DND-41 (cell line): Measurements from ENCODE around the gene FZD10.

ENCODE experiments used
- ATAC-seq: fragments of 200-7000 bp; cut with Tn5 transposase; 3 replicates; pipeline ENCODE4 v1.9.1; 2021; ENCODE audit warnings: low read depth; ENCODE audit not compliant: insufficient read depth
- DNase-seq: peaks from one replicate; pipeline ENCODE4 v3.0.0-alpha.2; 2020
- H2AFZ ChIP-seq: 2 replicates; pipeline ENCODE4 v1.6.0; 2012; ENCODE audit warnings: low read depth, low read length
- H3K27ac ChIP-seq: 2 replicates; pipeline ENCODE4 v1.5.1; 2012; ENCODE audit warnings: low read length, inconsistent platforms
- H3K27me3 ChIP-seq: fragments of 200-600 bp; sonication (generic); 2 replicates; pipeline ENCODE4 v1.6.0; 2012; ENCODE audit warnings: low read length, mild to moderate bottlenecking, inconsistent platforms; ENCODE audit not compliant: insufficient read depth, poor library complexity
- H3K36me3 ChIP-seq: 2 replicates; pipeline ENCODE4 v1.5.1; 2012; ENCODE audit warnings: low read length, inconsistent platforms; ENCODE audit not compliant: insufficient read depth
- H3K4me1 ChIP-seq: 2 replicates; pipeline ENCODE4 v1.5.1; 2012; ENCODE audit warnings: mild to moderate bottlenecking, low read length; ENCODE audit not compliant: insufficient read depth
- H3K4me2 ChIP-seq: 2 replicates; pipeline ENCODE4 v1.6.0; 2012; ENCODE audit warnings: mild to moderate bottlenecking, moderate library complexity, low read length, inconsistent platforms; ENCODE audit not compliant: insufficient read depth
- H3K4me3 ChIP-seq, 2 experiments: fragments of 200-600 bp in 1 of 2; shearing (Covaris generic) in 1 of 2; 2 replicates each; pipeline ENCODE4 v1.5.1; 2012 to 2016; ENCODE audit warnings: inconsistent platforms in 2 of 2, low read length in 2 of 2, mild to moderate bottlenecking in 2 of 2, low read depth in 1 of 2, moderate library complexity in 1 of 2
- H3K79me2 ChIP-seq: 2 replicates; pipeline ENCODE4 v1.6.0; 2012; ENCODE audit warnings: low read length, inconsistent platforms; ENCODE audit not compliant: insufficient read depth
- H3K9ac ChIP-seq: 2 replicates; pipeline ENCODE4 v1.6.0; 2012; ENCODE audit warnings: low read depth, mild to moderate bottlenecking, inconsistent platforms, low read length, moderate library complexity
- H3K9me3 ChIP-seq: 2 replicates; pipeline ENCODE4 v1.5.1; 2012; ENCODE audit warnings: low read length, moderate library complexity, mild to moderate bottlenecking, inconsistent platforms; ENCODE audit not compliant: insufficient read depth, severe bottlenecking
- H4K20me1 ChIP-seq: 2 replicates; pipeline ENCODE4 v1.6.0; 2012; ENCODE audit warnings: low read length; ENCODE audit not compliant: insufficient read depth
- EZH2 ChIP-seq: IDR thresholded peaks from 3 replicates; pipeline ENCODE4 v1.6.1; 2012; ENCODE audit warnings: borderline replicate concordance, low read depth, mild to moderate bottlenecking, moderate library complexity, low read length, inconsistent platforms; ENCODE audit not compliant: severe bottlenecking
- TF ChIP-seq, protein P1 (sequence below): IDR thresholded peaks from 2 replicates; pipeline ENCODE4 v1.5.1; 2012; ENCODE audit warnings: borderline replicate concordance, low read length, moderate library complexity, mild to moderate bottlenecking; ENCODE audit not compliant: poor library complexity, severe bottlenecking; ENCODE audit errors: extremely low read depth

FZD10 gene

DNA sequence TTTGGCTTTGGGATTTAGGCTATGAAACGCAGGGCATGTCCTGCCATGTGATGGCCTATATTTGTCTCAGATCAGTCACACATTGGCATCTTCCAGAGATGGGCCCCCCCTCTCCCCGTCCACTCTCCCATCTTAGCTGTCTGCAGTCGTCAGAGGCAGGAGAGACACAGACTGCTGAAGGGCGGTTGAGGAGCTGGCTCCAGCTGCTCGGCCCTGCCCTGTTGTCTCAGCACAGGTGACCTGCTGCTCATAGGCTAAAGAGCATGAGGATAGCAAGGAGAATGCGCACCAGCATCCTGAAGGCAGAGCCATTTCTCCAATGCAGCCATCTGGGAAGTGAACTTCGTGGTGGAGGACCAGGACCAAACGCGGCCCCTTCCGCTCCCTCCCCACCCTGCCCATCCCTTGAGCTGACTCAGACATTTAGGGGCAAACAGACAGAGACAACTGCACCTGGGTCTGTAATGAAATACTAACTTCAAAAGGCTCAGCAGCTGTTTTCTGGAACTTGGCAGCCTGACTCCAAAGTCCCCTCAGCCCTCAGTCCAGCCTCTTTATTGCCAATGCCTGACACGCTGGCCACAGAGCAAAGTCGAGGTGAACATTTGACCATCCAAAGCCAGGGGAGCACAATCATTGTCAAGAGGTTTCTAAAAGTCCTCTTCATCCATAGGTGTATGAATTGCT is 22.3 kb downstream of the FZD10 start:
- H3K4me2 ChIP-seq: no peak overlapping the region
- H3K27ac ChIP-seq: no peak overlapping the region
- no peak for TF ChIP-seq EZH2
- TF ChIP-seq, protein P1, sequence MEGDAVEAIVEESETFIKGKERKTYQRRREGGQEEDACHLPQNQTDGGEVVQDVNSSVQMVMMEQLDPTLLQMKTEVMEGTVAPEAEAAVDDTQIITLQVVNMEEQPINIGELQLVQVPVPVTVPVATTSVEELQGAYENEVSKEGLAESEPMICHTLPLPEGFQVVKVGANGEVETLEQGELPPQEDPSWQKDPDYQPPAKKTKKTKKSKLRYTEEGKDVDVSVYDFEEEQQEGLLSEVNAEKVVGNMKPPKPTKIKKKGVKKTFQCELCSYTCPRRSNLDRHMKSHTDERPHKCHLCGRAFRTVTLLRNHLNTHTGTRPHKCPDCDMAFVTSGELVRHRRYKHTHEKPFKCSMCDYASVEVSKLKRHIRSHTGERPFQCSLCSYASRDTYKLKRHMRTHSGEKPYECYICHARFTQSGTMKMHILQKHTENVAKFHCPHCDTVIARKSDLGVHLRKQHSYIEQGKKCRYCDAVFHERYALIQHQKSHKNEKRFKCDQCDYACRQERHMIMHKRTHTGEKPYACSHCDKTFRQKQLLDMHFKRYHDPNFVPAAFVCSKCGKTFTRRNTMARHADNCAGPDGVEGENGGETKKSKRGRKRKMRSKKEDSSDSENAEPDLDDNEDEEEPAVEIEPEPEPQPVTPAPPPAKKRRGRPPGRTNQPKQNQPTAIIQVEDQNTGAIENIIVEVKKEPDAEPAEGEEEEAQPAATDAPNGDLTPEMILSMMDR: no peak
- H3K4me3 ChIP-seq: no peak overlapping the region
- H4K20me1 ChIP-seq: no peaks in the 10 kb centered on the region; the same call in 1 of the 2 replicates
- no peak for ATAC-seq
- H3K4me1 ChIP-seq: no peaks in the 10 kb centered on the region
- H3K27me3 ChIP-seq: peaks cover 7% of the 10 kb centered on the region
- H3K9me3 ChIP-seq: peaks cover 3% of the 10 kb centered on the region
- H3K79me2 ChIP-seq: no peaks in the 10 kb centered on the region
- no peaks in the 10 kb centered on the region for H3K36me3 ChIP-seq
- DNase-seq: no peak
- H3K9ac ChIP-seq: no peak overlapping the region
- H2AFZ ChIP-seq: no peak overlapping the region

DNA sequence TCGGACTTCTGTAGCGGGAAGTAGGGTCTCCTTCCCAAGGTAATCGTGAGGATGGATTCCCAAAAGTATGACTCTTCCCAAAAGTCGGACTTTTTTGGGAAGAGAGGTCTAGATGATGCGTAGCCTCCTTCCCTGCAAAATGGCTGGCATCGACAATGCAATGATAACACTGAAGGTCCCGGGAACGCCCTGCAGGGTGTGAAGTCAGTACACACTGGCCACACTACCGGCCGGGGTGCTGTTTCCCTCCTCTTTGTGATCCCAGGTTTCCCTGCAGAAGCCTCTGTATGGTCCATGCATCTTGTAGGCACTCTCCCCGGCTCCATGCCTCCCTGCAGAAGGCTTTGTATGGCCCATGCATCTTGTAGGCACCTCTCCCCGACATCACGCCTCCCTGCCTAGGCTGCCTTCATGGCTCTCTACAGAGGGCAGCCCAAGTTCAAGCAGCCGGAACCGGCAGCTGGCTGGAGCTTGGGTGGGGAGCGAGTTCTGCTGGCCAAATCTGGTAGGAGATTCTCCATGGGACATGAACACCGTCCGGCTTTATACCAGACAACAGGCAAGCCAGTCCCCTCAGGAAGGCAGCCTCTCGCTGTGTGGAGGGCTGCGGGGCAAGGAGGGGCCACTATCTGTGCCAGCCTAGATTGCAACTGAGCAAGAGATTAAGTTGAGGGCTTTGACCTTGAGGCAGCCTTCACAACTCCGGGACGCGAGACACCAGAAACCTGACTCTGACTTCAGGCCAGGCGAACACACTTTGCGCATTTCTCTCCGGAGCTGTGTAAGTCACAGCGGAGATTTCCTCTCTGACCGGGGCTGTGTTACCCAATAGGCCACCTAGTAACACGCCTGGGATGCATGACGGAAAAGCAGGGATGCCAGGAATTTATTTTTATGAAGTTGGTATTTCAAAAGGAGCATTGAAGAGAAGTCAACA is 23.5 kb downstream of the FZD10 start:
- no peaks in the 10 kb centered on the region for H3K79me2 ChIP-seq
- H3K27me3 ChIP-seq: peaks cover 3% of the 10 kb centered on the region
- no peaks in the 10 kb centered on the region for H3K36me3 ChIP-seq
- H3K4me3 ChIP-seq: no peak overlapping the region
- ATAC-seq (no peak), DNase-seq (no peak)
- H3K9ac ChIP-seq: no peak overlapping the region
- H3K4me2 ChIP-seq: no peak overlapping the region
- TF ChIP-seq, protein P1: no peak
- no peak for TF ChIP-seq EZH2
- peaks cover 3% of the 10 kb centered on the region for H3K9me3 ChIP-seq
- no peak overlapping the region for H2AFZ ChIP-seq
- H4K20me1 ChIP-seq: no peaks in the 10 kb centered on the region; the same call in 1 of the 2 replicates
- H3K4me1 ChIP-seq: no peaks in the 10 kb centered on the region
- no peak overlapping the region for H3K27ac ChIP-seq

DNA sequence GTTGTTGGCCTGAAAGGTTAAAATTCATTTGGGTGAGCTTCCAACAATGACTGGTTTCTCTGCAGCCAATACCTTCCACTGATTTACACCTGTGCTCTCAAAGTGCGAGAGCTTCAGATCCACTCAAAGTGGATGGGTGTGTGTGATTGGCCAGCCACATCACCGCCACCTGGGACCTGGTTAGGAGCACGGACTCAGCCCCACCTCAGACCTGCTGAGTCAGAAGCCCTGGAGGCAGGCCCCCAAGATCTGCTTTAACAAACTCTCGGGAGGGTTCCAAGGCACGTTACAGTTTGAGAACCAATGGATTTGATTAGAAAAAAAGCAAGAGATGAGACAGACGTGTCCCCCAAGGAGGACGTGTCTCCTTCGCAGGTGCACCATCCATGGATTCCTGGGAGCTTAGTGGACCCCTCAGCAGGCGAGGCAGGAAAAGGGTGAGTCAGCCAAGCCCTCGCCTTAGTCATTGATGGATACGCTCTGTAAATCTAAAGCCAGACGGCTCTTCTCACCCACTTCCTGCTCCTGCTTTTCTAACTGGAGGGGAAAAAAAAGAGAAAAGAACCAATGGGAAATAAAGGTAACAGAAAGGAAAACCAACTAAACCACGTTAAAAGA is 24.5 kb downstream of the FZD10 start:
- H3K4me3 ChIP-seq: no peak overlapping the region
- DNase-seq (no peak), ATAC-seq (no peak)
- H3K4me2 ChIP-seq: no peak overlapping the region
- peaks cover 3% of the 10 kb centered on the region for H3K27me3 ChIP-seq
- peaks cover 4% of the 10 kb centered on the region; the same call in 1 of the 2 replicates for H4K20me1 ChIP-seq
- H3K4me1 ChIP-seq: no peaks in the 10 kb centered on the region
- H3K27ac ChIP-seq: no peak overlapping the region
- no peak overlapping the region for H3K9ac ChIP-seq
- TF ChIP-seq EZH2: no peak
- TF ChIP-seq, protein P1: no peak
- H2AFZ ChIP-seq: no peak overlapping the region
- no peaks in the 10 kb centered on the region for H3K79me2 ChIP-seq
- peaks cover 2% of the 10 kb centered on the region for H3K9me3 ChIP-seq
- H3K36me3 ChIP-seq: no peaks in the 10 kb centered on the region
